Germinal center (tissue), 1 donor: Measurements from ENCODE around the gene USP8.
"Not testable (repeated sequence)": the region's sequence is repeated elsewhere in the genome, so short reads cannot be mapped to it uniquely, and the experiment has no call there.

ENCODE experiments used
- DNase-seq: peaks from one replicate; pipeline ENCODE4 v3.0.0; 2012; ENCODE audit warnings: mixed read lengths, low spot score

USP8 gene

GRCh38 chr15:50440932-50441331 lies 16.7 kb downstream of the USP8 start:
- no peak for DNase-seq

- no peak for DNase-seq
Measured at GRCh38 chr15:50452927-50453326, 28.7 kb downstream of the USP8 start.

GRCh38 chr15:50458348-50459112 lies 34.3 kb downstream of the USP8 start:
- no peak for DNase-seq

GRCh38 chr15:50463423-50464358 lies 39.5 kb downstream of the USP8 start:
- no peak for DNase-seq

- no peak for DNase-seq
Measured at GRCh38 chr15:50471072-50471471, 46.9 kb downstream of the USP8 start.

GRCh38 chr15:50476143-50476542 lies 51.9 kb downstream of the USP8 start:
- DNase-seq: no peak

GRCh38 chr15:50484781-50485180 lies 60.6 kb downstream of the USP8 start:
- DNase-seq: no peak

GRCh38 chr15:50485389-50485788 lies 61.2 kb downstream of the USP8 start:
- no peak for DNase-seq

GRCh38 chr15:50487287-50487686 lies 63.1 kb downstream of the USP8 start:
- DNase-seq: no peak

- DNase-seq: no peak
Measured at GRCh38 chr15:50493625-50494024, 69.4 kb downstream of the USP8 start.

GRCh38 chr15:50494547-50494946 lies 70.3 kb downstream of the USP8 start:
- not testable (repeated sequence) for DNase-seq

- no peak for DNase-seq
Measured at GRCh38 chr15:50496692-50497091, 72.5 kb downstream of the USP8 start.

- no peak for DNase-seq
Measured at GRCh38 chr15:50500352-50500751, 76.1 kb downstream of the USP8 start.

- DNase-seq: no peak
Measured at GRCh38 chr15:50501815-50502214, 77.6 kb downstream of the USP8 start.

GRCh38 chr15:50503144-50503543 lies 78.9 kb downstream of the USP8 start:
- DNase-seq: no peak

- DNase-seq: not testable (repeated sequence)
Measured at GRCh38 chr15:50505656-50506055, 81.5 kb downstream of the USP8 start.

GRCh38 chr15:50506121-50506520 lies 81.9 kb downstream of the USP8 start:
- no peak for DNase-seq

GRCh38 chr15:50513001-50513400 lies 88.8 kb downstream of the USP8 start:
- no peak for DNase-seq

- DNase-seq: no peak
Measured at GRCh38 chr15:50519740-50520425, 95.7 kb downstream of the USP8 start.

- no peak for DNase-seq
Measured at GRCh38 chr15:50523851-50524251, 99.6 kb downstream of the USP8 start.

GRCh38 chr15:50531163-50531562 lies 107.0 kb downstream of the USP8 start:
- no peak for DNase-seq

- DNase-seq: no peak
Measured at GRCh38 chr15:50531766-50532165, 107.6 kb downstream of the USP8 start.

GRCh38 chr15:50542887-50543210 lies 118.6 kb downstream of the USP8 start:
- no peak for DNase-seq
